ENCODE measurements around the gene OR9A2. TPM values are rescaled to one million over a fixed set of nuclear protein-coding genes. Genes with fewer than 3 reads are reported as not detected.

The OR9A2 gene
- total RNA-seq, 2 donors from 2014 or later = not detected

GRCh38 chr7:143048827-143049226 lies 21.9 kb upstream of the OR9A2 start:
- Histone ChIP-seq H3K9ac (ENCODE audit: low read depth in 2 of 2, low read length in 2 of 2) (no peak overlapping the region), H3K9me3 (no peaks in the 10 kb centered on the region), H3K27me3 (no peaks in the 10 kb centered on the region), H3K4me3 (no peak overlapping the region), H3K27ac (no peak overlapping the region), H3K36me3 (no peaks in the 10 kb centered on the region), H3K4me1 (no peaks in the 10 kb centered on the region)
- no peak for DNase-seq
- intact Hi-C loops (cut with DNase I) = no loop called here
- TF ChIP-seq CTCF (IDR thresholded peaks at IDR 0.05) = no peak

GRCh38 chr7:143047326-143047725 lies 20.4 kb upstream of the OR9A2 start:
- H3K27me3 ChIP-seq = no peaks in the 10 kb centered on the region
- TF ChIP-seq CTCF (IDR thresholded peaks at IDR 0.05) = no peak
- no peak for DNase-seq
- H3K9me3 ChIP-seq = no peaks in the 10 kb centered on the region
- no peak overlapping the region for H3K27ac ChIP-seq
- H3K36me3 ChIP-seq = no peaks in the 10 kb centered on the region
- no peaks in the 10 kb centered on the region for H3K4me1 ChIP-seq
- no peak overlapping the region for H3K4me3 ChIP-seq
- intact Hi-C loops (cut with DNase I) = no loop called here
- no peak overlapping the region for H3K9ac ChIP-seq (ENCODE audit: low read depth in 2 of 2, low read length in 2 of 2)

DNA sequence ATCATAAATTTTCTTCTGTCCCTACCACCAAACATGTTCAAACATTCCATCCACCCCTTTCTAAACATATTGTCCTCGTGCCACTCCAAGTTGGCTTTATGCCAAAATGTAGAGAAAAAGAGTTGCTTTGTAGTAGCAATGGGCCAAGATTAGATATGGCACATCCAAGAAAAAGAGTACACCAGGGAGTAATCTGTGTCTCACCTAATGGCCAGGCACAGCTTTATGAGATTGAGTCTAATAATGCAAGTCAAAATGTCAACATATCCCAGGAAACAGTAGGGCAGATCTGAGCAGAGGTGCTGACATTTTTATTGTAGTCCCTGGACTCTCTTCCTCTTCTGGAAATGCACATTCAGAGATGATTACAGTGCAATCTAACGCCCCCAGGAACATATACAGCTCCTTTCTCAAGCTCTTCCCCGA lies 19.5 kb upstream of the OR9A2 start:
- no peaks in the 10 kb centered on the region for H3K9me3 ChIP-seq
- H3K4me1 ChIP-seq = no peaks in the 10 kb centered on the region
- H3K36me3 ChIP-seq = no peaks in the 10 kb centered on the region
- H3K4me3 ChIP-seq = no peak overlapping the region
- H3K27me3 ChIP-seq = no peaks in the 10 kb centered on the region
- no peak for TF ChIP-seq CTCF (IDR thresholded peaks at IDR 0.05)
- DNase-seq = no peak
- intact Hi-C loops (cut with DNase I) = no loop called here
- no peak overlapping the region for H3K9ac ChIP-seq (ENCODE audit: low read depth in 2 of 2, low read length in 2 of 2)
- no peak overlapping the region for H3K27ac ChIP-seq

GRCh38 chr7:143043391-143043790 lies 16.5 kb upstream of the OR9A2 start:
- no peak for DNase-seq
- Histone ChIP-seq H3K4me1 (no peaks in the 10 kb centered on the region), H3K27ac (no peak overlapping the region), H3K36me3 (no peaks in the 10 kb centered on the region), H3K9ac (ENCODE audit: low read depth in 2 of 2, low read length in 2 of 2) (no peak overlapping the region), H3K9me3 (no peaks in the 10 kb centered on the region), H3K27me3 (no peaks in the 10 kb centered on the region), H3K4me3 (no peak overlapping the region)
- intact Hi-C loops (cut with DNase I) = no loop called here
- no peak for TF ChIP-seq CTCF (IDR thresholded peaks at IDR 0.05)

- no peaks in the 10 kb centered on the region for H3K27me3 ChIP-seq
- intact Hi-C loops (cut with DNase I) = no loop called here
- TF ChIP-seq CTCF (IDR thresholded peaks at IDR 0.05) = no peak
- H3K4me1 ChIP-seq = no peaks in the 10 kb centered on the region
- H3K4me3 ChIP-seq = no peak overlapping the region
- DNase-seq = no peak
- H3K27ac ChIP-seq = no peak overlapping the region
- no peaks in the 10 kb centered on the region for H3K36me3 ChIP-seq
- no peak overlapping the region for H3K9ac ChIP-seq (ENCODE audit: low read depth in 2 of 2, low read length in 2 of 2)
- no peaks in the 10 kb centered on the region for H3K9me3 ChIP-seq
Measured at GRCh38 chr7:143042790-143043271, 15.9 kb upstream of the OR9A2 start.

Data from colonic mucosa (tissue), 4 donors.